Transverse colon (tissue), 4 donors: ENCODE results near the gene ID3.

Source experiments
- EP300 ChIP-seq: sonication (generic); formaldehyde crosslinking; IDR thresholded peaks from one replicate; pipeline ENCODE4 v1.6.1; 2017; ENCODE audit warnings: antibody characterized with exemption, low read depth
- POLR2A ChIP-seq: fragments of 450-650 bp; IDR thresholded peaks from one replicate; pipeline ENCODE4 v1.6.1; 2016; ENCODE audit warnings: antibody characterized with exemption, mild to moderate bottlenecking, moderate library complexity
- POLR2AphosphoS5 ChIP-seq, 3 donors: sonication (generic); formaldehyde crosslinking; IDR thresholded peaks; one replicate each; pipeline ENCODE4 v1.6.1; 2016; ENCODE audit warnings: antibody characterized with exemption in 3 of 3
- TF ChIP-seq, protein P1 (sequence below), 5 experiments: fragments of 200-600 bp in 3 of 5; fragments of 450-650 bp in 2 of 5; sonication (generic) in 3 of 5; IDR thresholded peaks; 1 replicate in 2 of 5; 2 replicates in 3 of 5; pipeline ENCODE4 v1.5.1; 2016 to 2017; ENCODE audit warnings: antibody characterized with exemption in 5 of 5, inconsistent platforms in 3 of 5, mild to moderate bottlenecking in 2 of 5, moderate library complexity in 1 of 5

DNA sequence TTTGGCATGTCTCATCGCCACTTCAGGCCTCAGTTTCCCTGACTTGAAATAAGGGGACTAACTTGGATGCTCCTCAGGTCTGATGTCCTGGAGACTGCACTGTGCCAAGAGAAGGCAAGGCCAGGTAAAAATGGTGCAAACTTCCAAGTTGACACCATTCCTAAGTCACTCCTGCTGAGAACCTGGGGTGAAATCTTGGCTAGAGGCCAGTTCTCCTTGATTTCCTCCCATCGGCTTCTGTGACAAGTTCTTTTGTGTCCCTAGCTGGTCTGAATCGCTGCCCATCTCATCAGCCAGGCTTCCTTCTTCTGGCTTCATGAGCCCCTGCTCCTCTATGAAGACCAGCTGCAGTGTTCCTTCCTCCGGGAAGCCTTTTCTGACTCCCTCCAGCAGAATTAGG is 48.6 kb upstream of the ID3 start:
- TF ChIP-seq, protein P1, sequence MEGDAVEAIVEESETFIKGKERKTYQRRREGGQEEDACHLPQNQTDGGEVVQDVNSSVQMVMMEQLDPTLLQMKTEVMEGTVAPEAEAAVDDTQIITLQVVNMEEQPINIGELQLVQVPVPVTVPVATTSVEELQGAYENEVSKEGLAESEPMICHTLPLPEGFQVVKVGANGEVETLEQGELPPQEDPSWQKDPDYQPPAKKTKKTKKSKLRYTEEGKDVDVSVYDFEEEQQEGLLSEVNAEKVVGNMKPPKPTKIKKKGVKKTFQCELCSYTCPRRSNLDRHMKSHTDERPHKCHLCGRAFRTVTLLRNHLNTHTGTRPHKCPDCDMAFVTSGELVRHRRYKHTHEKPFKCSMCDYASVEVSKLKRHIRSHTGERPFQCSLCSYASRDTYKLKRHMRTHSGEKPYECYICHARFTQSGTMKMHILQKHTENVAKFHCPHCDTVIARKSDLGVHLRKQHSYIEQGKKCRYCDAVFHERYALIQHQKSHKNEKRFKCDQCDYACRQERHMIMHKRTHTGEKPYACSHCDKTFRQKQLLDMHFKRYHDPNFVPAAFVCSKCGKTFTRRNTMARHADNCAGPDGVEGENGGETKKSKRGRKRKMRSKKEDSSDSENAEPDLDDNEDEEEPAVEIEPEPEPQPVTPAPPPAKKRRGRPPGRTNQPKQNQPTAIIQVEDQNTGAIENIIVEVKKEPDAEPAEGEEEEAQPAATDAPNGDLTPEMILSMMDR (IDR thresholded peaks at IDR 0.05), result no peak
- TF ChIP-seq POLR2A (no peak), EP300 (no peak), POLR2AphosphoS5 (IDR thresholded peaks at IDR 0.05) (no peak)
